Suprapubic skin (tissue), 3 donors: Measurements from ENCODE around the gene TEF.

Experiments used
- CTCF ChIP-seq, 2 donors: fragments of 200-600 bp in 1 of 2; fragments of 450-650 bp in 1 of 2; sonication (generic) in 1 of 2; IDR thresholded peaks; one replicate each; pipeline ENCODE4 v1.5.1; 2016 to 2019; ENCODE audit warnings: antibody characterized with exemption in 2 of 2, mild to moderate bottlenecking in 1 of 2, moderate library complexity in 1 of 2
- EP300 ChIP-seq: sonication (generic); formaldehyde crosslinking; IDR thresholded peaks from one replicate; pipeline ENCODE4 v1.6.1; 2017; ENCODE audit warnings: antibody characterized with exemption
- POLR2A ChIP-seq, 2 donors: fragments of 450-650 bp; IDR thresholded peaks; one replicate each; pipeline ENCODE4 v1.6.1; 2017; ENCODE audit warnings: antibody characterized with exemption in 2 of 2, mild to moderate bottlenecking in 2 of 2, moderate library complexity in 2 of 2

GRCh38 chr22:41398921-41399320 lies 17.2 kb downstream of the TEF start:
- TF ChIP-seq POLR2A (IDR thresholded peaks at IDR 0.05) (no peak), EP300 (no peak), CTCF (IDR thresholded peaks at IDR 0.05) (no peak)
